A549 (cell line): ENCODE results near the gene CCDC127. TPM values are rescaled to one million over a fixed set of nuclear protein-coding genes. Genes with fewer than 3 reads are reported as not detected.

ENCODE experiments used
- ATAC-seq, 2 experiments: fragments of 200-7000 bp in 1 of 2; fragments of >200 bp in 1 of 2; cut with Nextera tagmentation in 1 of 2; cut with Tn5 transposase in 1 of 2; 3 replicates each; pipeline versions ENCODE4 v1.8.0 to v1.9.1; 2018 to 2020; ENCODE audit warnings: mild to moderate bottlenecking in 1 of 2, moderate library complexity in 1 of 2
- CTCF ChIA-PET: fragments of 300-600 bp; sonication (Branson Sonifier 250); formaldehyde crosslinking; extraction: SDS; loops from one replicate; lab custom pipeline; 2021; ENCODE audit warnings: antibody characterized with exemption, inconsistent platforms; lab: Yijun Ruan, JAX
- POLR2A ChIA-PET: fragments of 350-600 bp; formaldehyde crosslinking; extraction: SDS; loops from one replicate; lab custom pipeline; 2021; ENCODE audit warnings: antibody characterized with exemption, inconsistent platforms; lab: Yijun Ruan, JAX
- DNase-seq, 2 experiments: peaks; one replicate each; pipeline versions ENCODE4 v3.0.0 to v3.0.0-alpha.2; 2011 to 2016; ENCODE audit warnings: low read depth in 1 of 2, low spot score in 1 of 2
- FAIRE-seq: peaks from 2 replicates; lab custom pipeline; 2011; peaks lifted over from hg19 to GRCh38; lab: Jason Lieb, UNC
- H3K27ac ChIP-seq, 2 experiments: fragments of >200 bp; sonication (Bioruptor Twin); formaldehyde crosslinking; 3 replicates each; pipeline ENCODE4 v1.5.1; 2016 to 2017
- H3K4me1 ChIP-seq: fragments of >200 bp; sonication (Bioruptor Twin); formaldehyde crosslinking; 3 replicates; pipeline ENCODE4 v1.6.1; 2016
- H3K4me2 ChIP-seq: fragments of >200 bp; sonication (Bioruptor Twin); formaldehyde crosslinking; 3 replicates; pipeline ENCODE4 v1.6.1; 2016
- H3K4me3 ChIP-seq: fragments of >200 bp; sonication (Bioruptor Twin); formaldehyde crosslinking; 3 replicates; pipeline ENCODE4 v1.5.1; 2016
- H3K9me3 ChIP-seq: fragments of >200 bp; sonication (Bioruptor Twin); formaldehyde crosslinking; 3 replicates; pipeline ENCODE4 v1.6.1; 2016
- ATOH8 ChIP-seq: fragments of 250-450 bp; sonication (Bioruptor Pico); IDR thresholded peaks from 2 replicates; pipeline ENCODE4 v1.5.0; 2020; ENCODE audit warnings: low read depth, mild to moderate bottlenecking, moderate library complexity
- CBX2 ChIP-seq: fragments of 200-600 bp; sonication (generic); IDR thresholded peaks from 2 replicates; pipeline ENCODE4 v1.6.1; 2016; ENCODE audit warnings: low read depth, mild to moderate bottlenecking, borderline replicate concordance
- CBX8 ChIP-seq: fragments of 200-600 bp; sonication (generic); IDR thresholded peaks from 2 replicates; pipeline ENCODE4 v1.6.1; 2016
- E2F6 ChIP-seq: IDR thresholded peaks from 2 replicates; pipeline ENCODE4 v1.6.1; 2012; ENCODE audit warnings: low read depth, borderline replicate concordance
- EP300 ChIP-seq, 2 experiments: fragments of >200 bp; sonication (Bioruptor Twin); formaldehyde crosslinking; IDR thresholded peaks; 2 replicates in 1 of 2; 3 replicates in 1 of 2; pipeline ENCODE4 v1.6.1; 2016 to 2017
- ESRRA ChIP-seq: fragments of 150-350 bp; IDR thresholded peaks from 2 replicates; pipeline ENCODE4 v1.6.1; 2014; ENCODE audit warnings: mild to moderate bottlenecking, low read length, borderline replicate concordance
- GATA3 ChIP-seq: IDR thresholded peaks from 2 replicates; pipeline ENCODE4 v1.6.1; 2012; ENCODE audit warnings: borderline replicate concordance
- HES2 ChIP-seq: fragments of >200 bp; sonication (Bioruptor Twin); formaldehyde crosslinking; IDR thresholded peaks from 2 replicates; pipeline ENCODE4 v1.6.1; 2016
- HMGXB4 ChIP-seq: fragments of 250-450 bp; sonication (Bioruptor Pico); IDR thresholded peaks from 2 replicates; pipeline ENCODE4 v1.5.0; 2021; ENCODE audit warnings: mild to moderate bottlenecking, moderate library complexity, borderline replicate concordance
- HOXB5 ChIP-seq: fragments of 250-450 bp; sonication (Bioruptor Pico); IDR thresholded peaks from 2 replicates; pipeline ENCODE4 v1.5.0; 2020; ENCODE audit warnings: mild to moderate bottlenecking, moderate library complexity
- KDM1A ChIP-seq: fragments of 200-600 bp; sonication (generic); IDR thresholded peaks from 2 replicates; pipeline ENCODE4 v1.6.1; 2016; ENCODE audit warnings: low read depth, mild to moderate bottlenecking
- NFE2L2 ChIP-seq: fragments of 150-350 bp; conservative IDR thresholded peaks from 2 replicates; pipeline ENCODE4 v1.6.1; 2014; ENCODE audit warnings: low read length
- NPAS2 ChIP-seq: fragments of 250-450 bp; sonication (Bioruptor Pico); IDR thresholded peaks from 2 replicates; pipeline ENCODE4 v1.8.0; 2022; ENCODE audit warnings: mild to moderate bottlenecking, moderate library complexity, borderline replicate concordance
- NR3C1 ChIP-seq: fragments of >200 bp; sonication (Bioruptor Twin); formaldehyde crosslinking; IDR thresholded peaks from 3 replicates; pipeline ENCODE4 v1.6.1; 2017
- PBX3 ChIP-seq: IDR thresholded peaks from 2 replicates; pipeline ENCODE4 v1.6.1; 2012
- POLR2A ChIP-seq: IDR thresholded peaks from 2 replicates; pipeline ENCODE4 v1.6.1; 2012; ENCODE audit warnings: mild to moderate bottlenecking, low read length
- RAD21 ChIP-seq, 2 experiments: fragments of >200 bp in 1 of 2; sonication (Bioruptor Twin) in 1 of 2; formaldehyde crosslinking in 1 of 2; IDR thresholded peaks in 1 of 2; conservative IDR thresholded peaks in 1 of 2; 2 replicates in 1 of 2; 3 replicates in 1 of 2; pipeline ENCODE4 v1.6.1; 2012 to 2018; ENCODE audit warnings: inconsistent platforms in 1 of 2
- REST ChIP-seq: fragments of 200-600 bp; sonication (generic); IDR thresholded peaks from 2 replicates; pipeline ENCODE4 v1.6.1; 2016; ENCODE audit warnings: antibody characterized with exemption, mild to moderate bottlenecking, moderate library complexity
- SREBF2 ChIP-seq: fragments of 450-650 bp; IDR thresholded peaks from 2 replicates; pipeline ENCODE4 v1.6.1; 2014; ENCODE audit warnings: mild to moderate bottlenecking, moderate library complexity
- TFCP2L1 ChIP-seq: fragments of 250-450 bp; sonication (Bioruptor Pico); IDR thresholded peaks from 2 replicates; pipeline ENCODE4 v1.5.0; 2021; ENCODE audit warnings: mild to moderate bottlenecking
- TP53 ChIP-seq: fragments of 250-450 bp; sonication (Bioruptor Pico); IDR thresholded peaks from 2 replicates; pipeline ENCODE4 v1.5.0; 2021; ENCODE audit warnings: mild to moderate bottlenecking, moderate library complexity
- WGBS: methylation state at CpG from one replicate; pipeline ENCODE4 v1.1.6; 2017; ENCODE audit errors: missing lambda C conversion rate; 5-methylcytosine and 5-hydroxymethylcytosine counted together
- polyA plus RNA-seq, 4 experiments: library from polyadenylated mRNA; depleted of rRNA in 3 of 4; stranded (reverse); fragments of >200 nt; fragmentation: RNase III in 1 of 4; extraction: RNeasy Plus Mini Kit Qiagen cat#74134 plus additional on column Dnase treatment in 1 of 4; gene quantifications; 2 replicates in 3 of 4; 3 replicates in 1 of 4; pipeline ENCODE4 v1.2.3, GENCODE V29; 2011 to 2017

CCDC127 gene
- polyA plus RNA-seq, 2 of the 4 experiments (the other 2 are of a cell fraction) = 5.1 to 6.2 TPM

GRCh38 chr5:213803-214395, 4.1 kb downstream of the CCDC127 start:
- Histone ChIP-seq H3K4me2 (no peak overlapping the region), H3K4me1 (peaks cover 6% of the 10 kb centered on the region; the same call in 1 of the 3 replicates), H3K27ac (no peak overlapping the region), H3K4me3 (no peak overlapping the region), H3K9me3 (no peaks in the 10 kb centered on the region)
- ATAC-seq = no peak
- ChIA-PET CTCF (interaction anchor here (1.1 kb wide), 1 partner anchor 8 kb away, joined by 3 read pairs; no protein-coding TSS in a partner anchor), POLR2A (no interaction called here)
- no peak for DNase-seq
- no peak for FAIRE-seq
- WGBS = 95% methylated on average over 12 of the region's 12 CpGs
- TF ChIP-seq CBX8 = no peak
- TF ChIP-seq ESRRA = no peak
- no peak for TF ChIP-seq NR3C1
- TF ChIP-seq CBX2 = no peak
- no peak for TF ChIP-seq NFE2L2
- TF ChIP-seq EP300 (IDR thresholded peaks at IDR 0.05) = no peak
- no peak for TF ChIP-seq ATOH8 (CRISPR knock-in tag)
- no peak for TF ChIP-seq GATA3
- TF ChIP-seq SREBF2 = no peak
- no peak for TF ChIP-seq PBX3
- no peak for TF ChIP-seq KDM1A
- TF ChIP-seq E2F6 = no peak
- TF ChIP-seq REST = no peak
- TF ChIP-seq HOXB5 = no peak

GRCh38 chr5:208449-209114, 9.4 kb downstream of the CCDC127 start:
- FAIRE-seq (no peak), ATAC-seq (no peak), DNase-seq (no peak)
- ChIA-PET CTCF (interaction anchor here (0.6 to 1.5 kb wide), 4 partner anchors 10 to 110 kb away, joined by 3 to 5 read pairs (median 4); partner anchors contain the start of genes CCDC127 and SDHA), POLR2A (no interaction called here)
- Histone ChIP-seq H3K4me2 (no peak overlapping the region), H3K9me3 (no peaks in the 10 kb centered on the region), H3K4me3 (no peak overlapping the region), H3K27ac (no peak overlapping the region), H3K4me1 (no peaks in the 10 kb centered on the region; the same call in 2 of the 3 replicates)
- WGBS = 89% methylated on average over 10 of the region's 15 CpGs
- no peak for TF ChIP-seq TFCP2L1 (CRISPR knock-in tag)
- TF ChIP-seq POLR2A = no peak
- no peak for TF ChIP-seq TP53 (CRISPR knock-in tag)
- no peak for TF ChIP-seq NPAS2
- TF ChIP-seq RAD21 (conservative IDR thresholded peaks at IDR 0.05 in 1 of 2, IDR thresholded peaks at IDR 0.05 in 1 of 2) = no peak
- no peak for TF ChIP-seq HES2
- no peak for TF ChIP-seq HMGXB4 (CRISPR knock-in tag)
